PC-3 (cell line): ENCODE results near the gene PBLD.

Experiments
- CTCF ChIP-seq: fragments of 300-600 bp; sonication (generic); conservative IDR thresholded peaks from 2 replicates; pipeline ENCODE4 v1.5.1; 2017; ENCODE audit warnings: antibody characterized with exemption, low read depth, mild to moderate bottlenecking, low read length
- EZH2phosphoT487 ChIP-seq: fragments of 300-600 bp; sonication (generic); IDR thresholded peaks from 2 replicates; pipeline ENCODE4 v1.6.1; 2018; ENCODE audit warnings: mild to moderate bottlenecking, antibody characterized with exemption, low read length, borderline replicate concordance

- no peak for TF ChIP-seq CTCF
- no peak for TF ChIP-seq EZH2phosphoT487
These were observed 38.9 kb upstream of the PBLD start for GRCh38 chr10:68371604-68372003.
